BLaER1 treated with 17β-estradiol and CSF1 and Interleukin-3, amounts not matched to agents 10 nM and 100 nM (cell line): ENCODE results near the gene PARS2.
A peak's percentile ranks its signal among the peaks of the same experiment; 100 is the strongest.
"Not testable (repeated sequence)": the region's sequence is repeated elsewhere in the genome, so short reads cannot be mapped to it uniquely, and the experiment has no call there.

ENCODE experiments used
- H3K27ac ChIP-seq, 11 experiments: shearing (Covaris generic); formaldehyde crosslinking; 2 replicates each; pipeline ENCODE4 v1.8.1; 2022
- H3K27me3 ChIP-seq, 11 experiments: shearing (Covaris generic); formaldehyde crosslinking; 2 replicates each; pipeline ENCODE4 v1.8.1; 2022
- H3K36me3 ChIP-seq, 11 experiments: shearing (Covaris generic); formaldehyde crosslinking; 2 replicates each; pipeline ENCODE4 v1.8.1; 2022
- H3K4me1 ChIP-seq, 10 experiments: shearing (Covaris generic); formaldehyde crosslinking; 2 replicates each; pipeline ENCODE4 v1.8.1; 2022
- H3K4me2 ChIP-seq, 11 experiments: shearing (Covaris generic); formaldehyde crosslinking; 2 replicates each; pipeline ENCODE4 v1.8.1; 2022
- H3K4me3 ChIP-seq, 10 experiments: shearing (Covaris generic); formaldehyde crosslinking; 2 replicates each; pipeline ENCODE4 v1.8.1; 2022
- H3K9ac ChIP-seq, 11 experiments: shearing (Covaris generic); formaldehyde crosslinking; 2 replicates each; pipeline ENCODE4 v1.8.1; 2022
- H3K9me3 ChIP-seq, 11 experiments: shearing (Covaris generic); formaldehyde crosslinking; replicated peaks in 1 of 11; 2 replicates each; pipeline ENCODE4 v1.8.1; 2022
- H4K20me1 ChIP-seq, 11 experiments: shearing (Covaris generic); formaldehyde crosslinking; 2 replicates each; pipeline ENCODE4 v1.8.1; 2022
- Cebpa-rat ChIP-seq, 11 experiments: shearing (Covaris generic); IDR thresholded peaks; 2 replicates each; pipeline ENCODE4 v1.8.1; 2022

Gene PARS2

DNA sequence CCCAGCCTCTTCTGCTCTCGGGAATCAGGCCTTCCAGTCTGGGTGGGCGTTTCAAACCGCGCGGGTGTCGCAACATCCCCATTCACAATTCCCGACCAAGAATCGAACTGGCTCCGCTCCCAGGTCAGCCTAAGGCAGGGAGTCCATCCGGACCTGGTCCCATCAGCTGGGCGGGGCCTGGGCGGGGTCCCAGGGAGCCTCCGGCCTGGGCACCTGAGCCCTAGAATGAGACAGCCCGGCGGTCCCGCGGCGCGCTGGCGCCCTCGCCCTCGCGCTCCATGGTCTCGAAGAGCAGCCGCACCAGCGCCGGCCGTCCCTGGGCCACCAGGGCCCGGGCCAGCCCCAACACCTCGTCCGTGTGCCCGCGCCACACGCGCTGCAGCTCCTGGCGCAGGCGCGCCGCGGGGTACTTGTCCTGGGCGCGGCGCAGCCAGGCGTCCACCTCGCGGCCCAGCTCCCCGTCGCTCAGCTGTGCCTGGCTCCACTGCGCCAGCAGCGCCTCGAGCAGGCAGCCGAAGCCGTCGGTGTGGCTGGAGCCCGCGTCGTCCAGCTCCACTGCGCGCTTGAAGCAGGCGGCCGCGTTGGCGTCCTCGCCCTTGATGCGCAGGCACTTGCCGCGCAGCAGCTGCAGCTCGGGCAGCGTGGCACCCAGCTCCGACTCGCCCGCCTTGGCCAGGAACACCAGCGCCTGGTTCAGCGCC lies 16.9 kb upstream of the PARS2 start:
- H3K4me2 ChIP-seq = no peak overlapping the region
- no peak overlapping the region for H3K4me3 ChIP-seq
- TF ChIP-seq Cebpa-rat (IDR thresholded peaks at IDR 0.05) = 0 out of 22 replicates have a peak, but pooled peaks of 2 of the 11 experiments have one; percentile 12 to 19
- no peaks in the 10 kb centered on the region for H4K20me1 ChIP-seq
- no peaks in the 10 kb centered on the region for H3K36me3 ChIP-seq
- H3K27ac ChIP-seq = no peak overlapping the region
- H3K9me3 ChIP-seq = no peaks in the 10 kb centered on the region
- 0 out of 20 replicates have a peak, but pooled peaks cover 0 to 5% (median 0%) of the 10 kb centered on the region in 10 experiments for H3K4me1 ChIP-seq
- no peak overlapping the region for H3K9ac ChIP-seq
- H3K27me3 ChIP-seq = no peaks in the 10 kb centered on the region

DNA sequence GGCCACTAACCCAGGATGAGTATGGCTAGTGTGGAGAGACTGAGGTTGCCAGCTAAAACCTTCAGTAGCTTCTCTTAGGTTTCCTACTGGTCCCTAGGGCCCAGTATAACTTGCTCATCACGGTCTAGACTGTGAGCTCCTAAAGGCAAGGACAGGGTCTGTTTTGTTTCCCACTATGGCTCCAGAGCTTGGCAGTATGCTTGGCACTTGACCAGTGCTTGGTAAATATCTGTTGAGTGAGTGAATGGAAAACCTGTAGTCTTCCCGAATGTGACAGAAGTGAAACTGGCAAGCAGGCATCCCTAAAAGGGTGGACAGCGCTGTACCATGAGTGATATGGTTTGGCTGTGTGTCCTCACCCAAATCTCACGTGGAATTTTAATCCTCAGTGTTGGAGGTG lies 13.1 kb upstream of the PARS2 start:
- Histone ChIP-seq H3K4me1 (0 out of 20 replicates have a peak, but pooled peaks cover 0 to 5% (median 0%) of the 10 kb centered on the region in 10 experiments), H4K20me1 (no peaks in the 10 kb centered on the region), H3K27me3 (no peaks in the 10 kb centered on the region), H3K9ac (no peak overlapping the region), H3K9me3 (no peaks in the 10 kb centered on the region), H3K4me2 (no peak overlapping the region), H3K4me3 (no peak overlapping the region), H3K36me3 (no peaks in the 10 kb centered on the region), H3K27ac (no peak overlapping the region)
- no peak for TF ChIP-seq Cebpa-rat (IDR thresholded peaks at IDR 0.05)

DNA sequence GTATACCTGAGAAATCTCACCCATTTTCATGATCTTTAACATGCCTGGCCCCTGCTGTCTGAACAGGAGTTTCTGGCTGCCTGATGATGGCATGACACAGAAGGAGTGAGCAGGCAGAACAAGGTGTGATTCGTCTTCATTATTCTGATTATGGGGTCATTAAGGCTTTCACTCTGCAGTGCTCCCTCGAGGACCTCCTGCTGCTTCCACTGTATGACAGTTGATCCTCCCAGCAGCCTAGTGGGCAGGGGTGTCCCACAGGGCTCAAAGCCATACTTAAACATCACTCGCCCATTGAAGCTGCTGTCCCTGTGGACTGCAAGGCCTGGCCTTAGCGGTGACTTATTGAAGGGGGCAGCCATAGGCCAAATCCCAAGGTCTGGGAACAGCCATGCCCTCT lies 12.7 kb upstream of the PARS2 start:
- Histone ChIP-seq H3K4me2 (no peak overlapping the region), H3K27ac (no peak overlapping the region), H3K4me3 (no peak overlapping the region), H3K36me3 (no peaks in the 10 kb centered on the region), H4K20me1 (no peaks in the 10 kb centered on the region), H3K4me1 (0 out of 20 replicates have a peak, but pooled peaks cover 0 to 5% (median 0%) of the 10 kb centered on the region in 10 experiments), H3K9me3 (no peaks in the 10 kb centered on the region), H3K9ac (no peak overlapping the region), H3K27me3 (no peaks in the 10 kb centered on the region)
- TF ChIP-seq Cebpa-rat (IDR thresholded peaks at IDR 0.05) = no peak

DNA sequence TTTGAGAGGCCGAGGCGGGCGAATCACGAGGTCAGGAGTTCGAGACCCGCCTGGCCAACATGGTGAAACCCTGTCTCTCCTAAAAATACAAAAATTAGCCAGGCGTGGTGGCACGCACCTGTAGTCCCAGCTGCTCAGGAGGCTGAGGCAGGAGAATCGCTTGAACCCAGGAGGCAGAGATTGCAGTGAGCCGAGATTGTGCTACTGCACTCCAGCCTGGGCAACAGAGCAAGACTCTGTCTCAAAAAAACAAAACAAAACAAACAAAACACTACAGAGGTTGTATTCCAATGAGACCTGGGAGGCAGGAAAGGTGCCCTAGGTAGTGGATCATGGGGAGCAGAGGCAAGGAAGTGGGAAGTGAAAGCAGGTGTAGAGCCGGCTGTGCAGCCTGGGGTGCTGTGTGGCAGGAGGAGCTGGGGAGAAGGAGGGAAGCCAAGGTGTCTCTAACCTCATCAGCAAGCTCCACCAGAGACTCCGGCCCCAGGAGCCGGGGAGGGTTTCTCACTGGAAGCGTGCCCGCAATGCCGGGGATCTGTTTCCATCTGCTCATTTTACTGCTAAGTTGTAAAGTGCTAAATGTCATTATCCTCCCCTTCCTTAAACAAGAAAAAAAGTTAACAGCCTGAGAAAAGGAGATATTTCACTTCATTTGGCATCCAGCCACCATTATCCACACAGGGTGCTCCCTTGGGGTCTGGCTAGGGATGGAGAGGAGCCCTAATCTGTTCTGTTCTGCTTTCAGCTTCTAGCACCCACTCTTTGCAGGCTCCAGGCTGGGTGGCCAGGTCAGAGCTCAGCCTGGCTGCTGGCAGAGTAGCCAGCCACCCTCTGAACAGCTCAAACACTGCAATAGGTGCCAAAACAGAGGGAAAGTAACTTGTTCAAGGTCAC lies 11.8 kb upstream of the PARS2 start:
- not testable (repeated sequence) for H3K27ac ChIP-seq, H3K9me3 ChIP-seq, H3K9ac ChIP-seq, H3K27me3 ChIP-seq, H3K4me3 ChIP-seq, H3K4me2 ChIP-seq, H3K4me1 ChIP-seq, H3K36me3 ChIP-seq, H4K20me1 ChIP-seq

DNA sequence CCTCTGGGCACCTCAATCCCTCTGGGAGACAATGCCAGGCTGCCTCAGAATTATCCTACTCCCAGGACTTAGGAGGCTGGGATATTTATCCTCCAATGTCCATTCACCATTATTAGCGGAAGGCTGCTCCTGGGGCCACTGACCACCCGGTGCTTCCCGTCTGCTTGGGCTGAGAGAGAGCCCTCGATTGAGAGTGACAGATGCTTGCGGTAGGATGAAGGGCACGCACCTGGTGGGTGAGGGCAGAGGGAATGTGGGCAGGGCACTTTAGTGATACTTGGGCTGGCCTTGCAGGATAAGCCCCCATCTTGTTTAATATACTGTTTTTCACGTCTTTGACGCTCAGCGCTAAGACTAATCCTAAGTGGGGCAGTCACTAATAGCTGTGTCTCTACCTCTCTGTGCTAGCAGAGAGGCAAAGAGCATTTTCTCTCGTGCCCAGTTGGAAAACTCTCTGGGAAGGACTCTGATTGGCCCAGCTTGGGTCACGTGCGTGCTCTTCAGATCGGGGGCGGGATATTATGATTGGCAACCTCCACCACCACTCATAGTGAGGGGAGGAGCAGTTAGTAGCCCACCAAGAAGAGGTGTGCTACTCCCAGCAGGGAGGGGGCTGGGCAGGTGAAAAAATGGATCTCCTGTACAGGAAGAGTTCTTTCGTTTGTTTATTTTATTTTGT lies 10.6 kb upstream of the PARS2 start:
- Histone ChIP-seq H4K20me1 (no peaks in the 10 kb centered on the region), H3K27ac (no peak overlapping the region), H3K9me3 (no peaks in the 10 kb centered on the region), H3K4me3 (no peak overlapping the region), H3K9ac (no peak overlapping the region), H3K36me3 (no peaks in the 10 kb centered on the region), H3K4me2 (no peak overlapping the region), H3K27me3 (no peaks in the 10 kb centered on the region), H3K4me1 (0 out of 20 replicates have a peak, but pooled peaks cover 0 to 5% (median 0%) of the 10 kb centered on the region in 10 experiments)
- no peak for TF ChIP-seq Cebpa-rat (IDR thresholded peaks at IDR 0.05)

DNA sequence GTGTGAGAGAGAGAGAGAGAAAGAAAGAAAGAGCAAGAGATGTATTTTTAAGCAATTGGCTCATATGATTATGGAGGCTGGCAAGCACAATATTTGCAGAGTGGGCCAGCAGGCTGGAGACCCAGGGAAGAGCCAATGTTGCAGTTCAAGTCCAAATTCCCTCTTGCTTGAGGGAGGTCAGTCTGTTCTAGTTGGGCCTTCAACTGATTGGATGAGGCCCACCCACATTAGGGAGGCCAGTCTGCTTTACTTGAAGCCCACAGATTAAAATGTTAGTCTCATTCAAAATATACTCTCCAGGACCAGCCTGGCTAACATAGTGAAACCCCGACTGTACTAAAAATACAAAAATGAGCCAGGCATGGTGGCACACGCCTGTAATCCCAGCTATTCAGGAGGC lies 8.6 kb upstream of the PARS2 start:
- H3K9me3 ChIP-seq = no peaks in the 10 kb centered on the region
- no peaks in the 10 kb centered on the region for H4K20me1 ChIP-seq
- no peak overlapping the region for H3K27ac ChIP-seq
- H3K9ac ChIP-seq = no peak overlapping the region
- no peak overlapping the region for H3K4me3 ChIP-seq
- no peaks in the 10 kb centered on the region for H3K27me3 ChIP-seq
- no peak for TF ChIP-seq Cebpa-rat (IDR thresholded peaks at IDR 0.05)
- H3K36me3 ChIP-seq = no peaks in the 10 kb centered on the region
- H3K4me2 ChIP-seq = no peak overlapping the region
- no peaks in the 10 kb centered on the region for H3K4me1 ChIP-seq

DNA sequence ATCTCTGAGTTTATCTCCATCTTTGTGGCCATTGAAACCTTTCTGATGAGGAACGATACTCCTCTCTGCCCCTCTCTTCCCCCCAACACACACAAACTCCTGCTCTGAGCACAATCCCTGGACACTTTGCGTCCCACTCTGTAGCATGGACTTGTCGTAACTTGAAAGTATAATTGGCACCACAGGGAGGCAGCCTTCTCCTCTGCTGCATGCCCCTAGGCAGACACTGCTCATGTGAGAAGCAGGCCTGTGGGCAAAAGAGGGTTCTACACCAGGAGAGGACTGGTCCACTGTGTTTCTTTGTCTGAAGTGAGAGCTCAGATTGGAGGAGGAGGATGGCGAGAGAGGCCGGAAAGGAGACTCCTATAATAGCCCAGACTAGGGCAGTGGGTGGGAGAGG lies 3.8 kb upstream of the PARS2 start:
- no peak overlapping the region for H3K4me3 ChIP-seq
- no peaks in the 10 kb centered on the region for H4K20me1 ChIP-seq
- TF ChIP-seq Cebpa-rat (IDR thresholded peaks at IDR 0.05) = no peak
- H3K4me2 ChIP-seq = no peak overlapping the region
- no peaks in the 10 kb centered on the region for H3K27me3 ChIP-seq
- peaks cover 13 to 21% (median 18%) of the 10 kb centered on the region in 10 experiments for H3K4me1 ChIP-seq
- H3K36me3 ChIP-seq = no peaks in the 10 kb centered on the region
- H3K27ac ChIP-seq = no peak overlapping the region
- H3K9ac ChIP-seq = no peak overlapping the region
- H3K9me3 ChIP-seq = no peaks in the 10 kb centered on the region

DNA sequence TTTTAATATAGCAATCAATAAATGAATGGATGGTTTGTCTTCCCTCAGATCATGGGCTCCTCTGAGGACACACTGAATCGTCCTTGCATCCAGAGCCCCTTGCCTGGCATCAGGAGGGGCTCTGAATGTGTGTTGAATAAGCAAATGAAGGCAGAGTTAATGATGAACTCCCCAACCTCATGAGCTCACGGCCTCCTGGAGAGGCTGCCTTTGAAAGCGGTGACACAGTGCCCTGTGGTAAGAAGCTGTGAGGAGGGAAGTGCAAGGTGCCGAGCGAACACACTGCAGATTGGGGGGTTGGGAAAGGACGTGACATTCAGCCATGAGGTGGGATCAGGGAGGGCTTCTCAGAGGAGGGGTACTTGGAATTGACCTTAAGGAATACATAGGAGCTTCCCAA lies 3.2 kb upstream of the PARS2 start:
- H3K9ac ChIP-seq = no peak overlapping the region
- H3K4me1 ChIP-seq = peaks cover 17 to 25% (median 23%) of the 10 kb centered on the region in 10 experiments
- H3K36me3 ChIP-seq = no peaks in the 10 kb centered on the region
- no peak for TF ChIP-seq Cebpa-rat (IDR thresholded peaks at IDR 0.05)
- no peaks in the 10 kb centered on the region for H3K27me3 ChIP-seq
- H4K20me1 ChIP-seq = no peaks in the 10 kb centered on the region
- no peak overlapping the region for H3K4me3 ChIP-seq
- no peak overlapping the region for H3K4me2 ChIP-seq
- no peak overlapping the region for H3K27ac ChIP-seq
- H3K9me3 ChIP-seq = no peaks in the 10 kb centered on the region

DNA sequence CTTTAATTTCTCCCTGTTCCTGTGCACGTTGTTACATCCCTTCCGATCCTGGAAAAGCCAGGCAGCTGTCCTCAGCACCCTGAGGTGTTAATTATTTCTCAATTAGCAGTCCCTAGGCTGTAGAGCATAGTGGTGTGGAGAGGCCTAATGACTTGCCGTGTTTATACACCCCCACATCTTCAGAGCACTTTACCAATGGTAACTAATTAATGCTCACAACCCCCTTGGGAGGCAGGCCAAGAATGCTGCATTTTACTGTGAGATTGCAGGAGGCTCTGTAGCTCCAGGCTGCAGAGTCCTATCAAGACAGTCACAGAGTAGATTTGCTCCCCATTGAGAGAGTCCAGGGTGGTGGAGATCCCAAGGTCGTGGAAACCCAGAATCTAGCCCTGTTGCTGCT lies 2.4 kb upstream of the PARS2 start:
- Histone ChIP-seq H3K4me1 (peaks cover 17 to 27% (median 23%) of the 10 kb centered on the region in 10 experiments), H3K9ac (no peak overlapping the region), H3K9me3 (no peaks in the 10 kb centered on the region), H3K4me2 (no peak overlapping the region), H3K36me3 (no peaks in the 10 kb centered on the region), H4K20me1 (no peaks in the 10 kb centered on the region), H3K4me3 (no peak overlapping the region), H3K27me3 (no peaks in the 10 kb centered on the region), H3K27ac (no peak overlapping the region)
- no peak for TF ChIP-seq Cebpa-rat (IDR thresholded peaks at IDR 0.05)
